ENCODE data around the gene EN2.

DNA sequence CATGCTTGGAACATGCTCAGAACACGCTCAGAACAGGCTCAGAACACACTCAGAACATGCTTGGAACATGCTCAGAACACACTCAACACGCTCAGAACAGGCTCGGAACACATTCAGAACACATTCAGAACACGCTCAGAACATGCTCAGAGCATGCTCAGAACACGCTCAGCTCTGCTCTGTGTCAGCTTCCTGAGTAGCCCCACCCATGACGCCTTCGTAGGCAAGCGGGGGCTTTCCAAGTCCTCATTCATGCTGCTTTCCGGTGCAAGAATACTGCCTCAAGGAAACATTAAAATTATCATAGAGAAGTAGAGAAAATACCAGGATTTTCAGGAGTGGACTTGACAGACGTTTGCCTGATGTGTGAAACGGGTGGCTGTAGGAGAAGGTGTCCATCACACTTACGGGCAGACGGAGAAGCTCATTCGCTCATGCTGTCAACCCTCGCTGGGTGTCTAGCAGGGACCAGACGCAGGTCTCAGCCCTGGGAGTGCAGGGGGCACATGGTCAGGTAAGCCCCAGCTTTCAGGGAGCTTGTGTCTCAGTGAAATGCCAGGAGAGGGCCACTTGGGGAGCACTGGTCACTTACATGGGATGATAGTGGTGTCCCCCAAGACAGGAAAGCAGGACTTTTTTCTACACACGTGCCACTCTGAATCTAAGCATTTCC is 24.7 kb downstream of the EN2 start:
- TF ChIP-seq POLR2A (IDR thresholded peaks at IDR 0.05) = no peak
- TF ChIP-seq, protein P1, sequence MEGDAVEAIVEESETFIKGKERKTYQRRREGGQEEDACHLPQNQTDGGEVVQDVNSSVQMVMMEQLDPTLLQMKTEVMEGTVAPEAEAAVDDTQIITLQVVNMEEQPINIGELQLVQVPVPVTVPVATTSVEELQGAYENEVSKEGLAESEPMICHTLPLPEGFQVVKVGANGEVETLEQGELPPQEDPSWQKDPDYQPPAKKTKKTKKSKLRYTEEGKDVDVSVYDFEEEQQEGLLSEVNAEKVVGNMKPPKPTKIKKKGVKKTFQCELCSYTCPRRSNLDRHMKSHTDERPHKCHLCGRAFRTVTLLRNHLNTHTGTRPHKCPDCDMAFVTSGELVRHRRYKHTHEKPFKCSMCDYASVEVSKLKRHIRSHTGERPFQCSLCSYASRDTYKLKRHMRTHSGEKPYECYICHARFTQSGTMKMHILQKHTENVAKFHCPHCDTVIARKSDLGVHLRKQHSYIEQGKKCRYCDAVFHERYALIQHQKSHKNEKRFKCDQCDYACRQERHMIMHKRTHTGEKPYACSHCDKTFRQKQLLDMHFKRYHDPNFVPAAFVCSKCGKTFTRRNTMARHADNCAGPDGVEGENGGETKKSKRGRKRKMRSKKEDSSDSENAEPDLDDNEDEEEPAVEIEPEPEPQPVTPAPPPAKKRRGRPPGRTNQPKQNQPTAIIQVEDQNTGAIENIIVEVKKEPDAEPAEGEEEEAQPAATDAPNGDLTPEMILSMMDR (IDR thresholded peaks at IDR 0.05) = no peak

Measured in adrenal gland (tissue), 5 donors.